HepG2 (cell line): ENCODE results near the gene ACAP2. TPM values are rescaled to one million over a fixed set of nuclear protein-coding genes. Genes with fewer than 3 reads are reported as not detected.

Source experiments
- CBFB ChIP-seq: sonication (generic); formaldehyde crosslinking; IDR thresholded peaks from 2 replicates; pipeline ENCODE4 v1.4.0; 2020; ENCODE audit warnings: missing genetic modification reagents
- FOXM1 ChIP-seq: sonication (generic); formaldehyde crosslinking; IDR thresholded peaks from 2 replicates; pipeline ENCODE4 v1.5.0; 2020; ENCODE audit warnings: missing genetic modification reagents
- MAFF ChIP-seq: IDR thresholded peaks from 2 replicates; pipeline ENCODE4 v1.6.1; 2011; ENCODE audit warnings: low read depth, low read length, improper control_type of control experiment
- NCOR1 ChIP-seq: fragments of 200-600 bp; sonication (generic); IDR thresholded peaks from 2 replicates; pipeline ENCODE4 v1.7.0; 2017; ENCODE audit warnings: antibody characterized with exemption, low read length, borderline replicate concordance
- RFXANK ChIP-seq: IDR thresholded peaks from 2 replicates; pipeline ENCODE4 v1.6.1; 2016
- RNF219 ChIP-seq: sonication (generic); formaldehyde crosslinking; IDR thresholded peaks from 2 replicates; pipeline ENCODE4 v1.5.0; 2020; ENCODE audit warnings: mild to moderate bottlenecking, missing genetic modification reagents
- STAG1 ChIP-seq: sonication (generic); formaldehyde crosslinking; IDR thresholded peaks from 2 replicates; pipeline ENCODE4 v1.4.0; 2020; ENCODE audit warnings: missing genetic modification reagents
- THRA ChIP-seq: sonication (generic); formaldehyde crosslinking; IDR thresholded peaks from 2 replicates; pipeline ENCODE4 v1.4.0; 2020; ENCODE audit warnings: missing genetic modification reagents, borderline replicate concordance
- U2AF2 ChIP-seq: fragments of 200-400 bp; formaldehyde crosslinking; IDR thresholded peaks from 2 replicates; pipeline ENCODE4 v1.6.1; 2017; ENCODE audit warnings: low read depth, mild to moderate bottlenecking, low read length
- ZNF121 ChIP-seq: sonication (generic); formaldehyde crosslinking; IDR thresholded peaks from 2 replicates; pipeline ENCODE4 v1.5.0; 2020; ENCODE audit warnings: mild to moderate bottlenecking, missing genetic modification reagents
- ZNF18 ChIP-seq: sonication (generic); formaldehyde crosslinking; IDR thresholded peaks from 2 replicates; pipeline ENCODE4 v1.8.0; 2022; ENCODE audit warnings: mild to moderate bottlenecking, missing genetic modification reagents; ENCODE audit not compliant: insufficient replicate concordance
- ZNF407 ChIP-seq: sonication (generic); formaldehyde crosslinking; IDR thresholded peaks from one replicate; pipeline ENCODE4 v1.5.1; 2020; ENCODE audit warnings: mild to moderate bottlenecking, missing genetic modification reagents; ENCODE audit errors: not compliant biosample characterization
- ZNF549 ChIP-seq: sonication (generic); formaldehyde crosslinking; IDR thresholded peaks from 2 replicates; pipeline ENCODE4 v1.5.0; 2020; ENCODE audit warnings: missing genetic modification reagents
- ZNF569 ChIP-seq: sonication (generic); formaldehyde crosslinking; IDR thresholded peaks from 2 replicates; pipeline ENCODE4 v1.5.0; 2020; ENCODE audit warnings: mild to moderate bottlenecking, missing genetic modification reagents, moderate library complexity, borderline replicate concordance
- ZNF615 ChIP-seq: sonication (generic); formaldehyde crosslinking; IDR thresholded peaks from 2 replicates; pipeline ENCODE4 v1.5.0; 2020; ENCODE audit warnings: mild to moderate bottlenecking, missing genetic modification reagents, borderline replicate concordance
- polyA plus RNA-seq, 8 experiments: library from polyadenylated mRNA; depleted of rRNA in 3 of 8; stranded (reverse) in 7 of 8; unstranded in 1 of 8; fragments of >200 nt; fragmentation: Illumina TruSeq in 4 of 8; extraction: Trizol in 4 of 8; gene quantifications; 2 replicates each; pipeline versions ENCODE4 v1.2.1 to v1.2.3, GENCODE V29; 2011 to 2016; ENCODE audit warnings: low read depth in 4 of 8, missing spikeins in 1 of 8, mixed read lengths in 1 of 8; ENCODE audit not compliant: insufficient read depth in 1 of 8
- total RNA-seq, 5 experiments: library from RNA; depleted of rRNA; stranded (reverse); fragments of >200 nt; fragmentation: Illumina TruSeq; extraction: Trizol; gene quantifications; 2 replicates each; pipeline ENCODE4 v1.2.3, GENCODE V29; 2016; ENCODE audit warnings: low read depth in 1 of 5

ACAP2 gene
- total and polyA plus RNA-seq, 2 of the 13 experiments (the other 11 are each of a cell fraction or from before 2014, with no cell fraction given) = 7.3 to 23.9 TPM

- no peak for TF ChIP-seq ZNF407 (CRISPR knock-in tag)
- TF ChIP-seq ZNF18 (CRISPR knock-in tag) = peak; percentile 32
- TF ChIP-seq RFXANK (CRISPR knock-in tag) = no peak
- no peak for TF ChIP-seq ZNF121 (CRISPR knock-in tag)
- no peak for TF ChIP-seq CBFB (CRISPR knock-in tag)
- TF ChIP-seq THRA (CRISPR knock-in tag) = no peak
- no peak for TF ChIP-seq ZNF569 (CRISPR knock-in tag)
- no peak for TF ChIP-seq MAFF
- no peak for TF ChIP-seq U2AF2
- TF ChIP-seq STAG1 (CRISPR knock-in tag) = peak; percentile 36
- TF ChIP-seq NCOR1 = no peak
- no peak for TF ChIP-seq FOXM1
- TF ChIP-seq ZNF615 (CRISPR knock-in tag) = no peak
- TF ChIP-seq ZNF549 (CRISPR knock-in tag) = no peak
- peak; percentile 86; the same call in 1 of the 2 replicates for TF ChIP-seq RNF219 (CRISPR knock-in tag)
Observed at GRCh38 chr3:195270079-195270816, 172.6 kb downstream of the ACAP2 start (continued).
